H1 (cell line): ENCODE measurements around the gene ZNF488. TPM values are rescaled to one million over a fixed set of nuclear protein-coding genes. Genes with fewer than 3 reads are reported as not detected.

Experiments
- CTCF ChIA-PET: fragments of 300-600 bp; sonication (Branson Sonifier 250); formaldehyde crosslinking; loops from one replicate; lab custom pipeline; 2021; ENCODE audit not compliant: partially characterized antibody; lab: Charles Lee
- POLR2A ChIA-PET: fragments of 300-600 bp; sonication (Branson Sonifier 250); formaldehyde crosslinking; loops from one replicate; lab custom pipeline; 2021; ENCODE audit warnings: inconsistent platforms; ENCODE audit not compliant: partially characterized antibody; lab: Charles Lee
- DNase-seq, 2 experiments: peaks; one replicate each; pipeline versions ENCODE4 v3.0.0 to v3.0.0-alpha.2; 2010 to 2022; ENCODE audit warnings: low spot score in 2 of 2, low read depth in 1 of 2, mixed read lengths in 1 of 2
- FAIRE-seq: peaks from 2 replicates; lab custom pipeline; 2011; peaks lifted over from hg19 to GRCh38; lab: Jason Lieb, UNC
- H2AFZ ChIP-seq: 2 replicates; pipeline ENCODE4 v1.8.1; 2012; ENCODE audit warnings: low read length, inconsistent platforms
- H2AK5ac ChIP-seq: 2 replicates; pipeline ENCODE4 v1.6.1; 2013; ENCODE audit warnings: low read depth, low read length
- H2BK120ac ChIP-seq: replicated peaks from 2 replicates; pipeline ENCODE3; 2013; ENCODE audit warnings: low read depth, low read length, inconsistent platforms
- H2BK12ac ChIP-seq: 2 replicates; pipeline ENCODE4 v1.6.1; 2013; ENCODE audit warnings: low read depth, low read length
- H2BK15ac ChIP-seq: 2 replicates; pipeline ENCODE4 v1.6.1; 2013; ENCODE audit warnings: low read length
- H2BK20ac ChIP-seq: 2 replicates; pipeline ENCODE4 v1.6.1; 2013; ENCODE audit warnings: low read length
- H2BK5ac ChIP-seq: 2 replicates; pipeline ENCODE4 v1.6.1; 2013; ENCODE audit warnings: low read depth, low read length
- H3K14ac ChIP-seq: 2 replicates; pipeline ENCODE4 v1.6.1; 2013; ENCODE audit warnings: inconsistent platforms; ENCODE audit not compliant: insufficient read length
- H3K18ac ChIP-seq: 2 replicates; pipeline ENCODE4 v1.6.1; 2013; ENCODE audit warnings: low read length; ENCODE audit errors: extremely low read depth
- H3K23ac ChIP-seq: 2 replicates; pipeline ENCODE4 v1.6.1; 2013; ENCODE audit warnings: inconsistent platforms; ENCODE audit not compliant: insufficient read length
- H3K23me2 ChIP-seq: 2 replicates; pipeline ENCODE4 v1.6.1; 2013; ENCODE audit warnings: low read depth, low read length
- H3K27ac ChIP-seq: 2 replicates; pipeline ENCODE4 v1.6.1; 2011; ENCODE audit warnings: low read depth, low read length, inconsistent platforms
- H3K27me3 ChIP-seq, 4 experiments: replicated peaks in 1 of 4; 1 replicate in 1 of 4; 2 replicates in 3 of 4; pipeline versions ENCODE4 v1.6.1 to v1.8.1; 2011 to 2013; ENCODE audit warnings: low read length in 3 of 4, mild to moderate bottlenecking in 3 of 4, inconsistent platforms in 2 of 4, mixed read lengths in 2 of 4, moderate library complexity in 1 of 4; ENCODE audit not compliant: control insufficient read depth in 3 of 4, insufficient read depth in 3 of 4; ENCODE audit errors: extremely low read depth in 1 of 4
- H3K36me3 ChIP-seq, 4 experiments: 2 replicates each; pipeline versions ENCODE4 v1.6.1 to v1.8.1; 2011 to 2013; ENCODE audit warnings: mild to moderate bottlenecking in 4 of 4, low read length in 3 of 4, moderate library complexity in 2 of 4, control low read depth in 1 of 4, inconsistent platforms in 1 of 4; ENCODE audit not compliant: insufficient read depth in 4 of 4, control insufficient read depth in 2 of 4
- H3K4ac ChIP-seq: replicated peaks from 2 replicates; pipeline ENCODE3; 2013; ENCODE audit warnings: low read length, low read depth, mixed read lengths, inconsistent platforms; ENCODE audit not compliant: insufficient read length
- H3K4me1 ChIP-seq, 4 experiments: replicated peaks in 1 of 4; 1 replicate in 1 of 4; 2 replicates in 3 of 4; pipeline versions ENCODE4 v1.6.1 to v1.8.1; 2011 to 2013; ENCODE audit warnings: low read length in 3 of 4, inconsistent platforms in 2 of 4, mixed read lengths in 1 of 4; ENCODE audit not compliant: insufficient read depth in 4 of 4, control insufficient read depth in 3 of 4
- H3K4me2 ChIP-seq, 2 experiments: 2 replicates each; pipeline versions ENCODE4 v1.6.1 to v1.8.1; 2011 to 2013; ENCODE audit warnings: low read depth in 2 of 2, low read length in 2 of 2, control low read depth in 1 of 2, inconsistent platforms in 1 of 2, mild to moderate bottlenecking in 1 of 2; ENCODE audit not compliant: insufficient read depth in 1 of 2
- H3K4me3 ChIP-seq, 4 experiments: fragments of 200-600, 300-600 bp in 1 of 4; sonication (generic), shearing (Covaris generic), sonication (Bioruptor Twin) in 1 of 4; 2 replicates each; pipeline versions ENCODE4 v1.5.1 to v1.8.1; 2011 to 2016; ENCODE audit warnings: low read length in 4 of 4, low read depth in 3 of 4, control low read depth in 2 of 4, inconsistent platforms in 2 of 4, mild to moderate bottlenecking in 2 of 4, mixed read lengths in 1 of 4, moderate library complexity in 1 of 4; ENCODE audit not compliant: insufficient read depth in 2 of 4; ENCODE audit errors: extremely low read depth in 1 of 4
- H3K56ac ChIP-seq: replicated peaks from 2 replicates; pipeline ENCODE3; 2013; ENCODE audit warnings: low read depth, mild to moderate bottlenecking, mixed read lengths, low read length, inconsistent platforms; ENCODE audit not compliant: insufficient read length
- H3K79me1 ChIP-seq: 2 replicates; pipeline ENCODE4 v1.6.1; 2013; ENCODE audit warnings: low read depth, low read length, control low read depth
- H3K79me2 ChIP-seq, 2 experiments: 2 replicates each; pipeline versions ENCODE4 v1.6.1 to v1.8.1; 2012 to 2013; ENCODE audit warnings: low read length in 2 of 2, mild to moderate bottlenecking in 2 of 2, inconsistent platforms in 1 of 2; ENCODE audit not compliant: insufficient read depth in 2 of 2, control insufficient read depth in 1 of 2
- H3K9ac ChIP-seq, 4 experiments: replicated peaks in 1 of 4; 1 replicate in 1 of 4; 2 replicates in 3 of 4; pipeline versions ENCODE4 v1.6.1 to v1.8.1; 2011 to 2013; ENCODE audit warnings: low read depth in 3 of 4, low read length in 3 of 4, control low read depth in 2 of 4, mild to moderate bottlenecking in 2 of 4, moderate library complexity in 2 of 4, inconsistent platforms in 1 of 4; ENCODE audit errors: extremely low read depth in 1 of 4
- H3K9me3 ChIP-seq, 2 experiments: 2 replicates each; pipeline versions ENCODE4 v1.6.1 to v1.8.1; 2012 to 2013; ENCODE audit warnings: mild to moderate bottlenecking in 2 of 2, moderate library complexity in 2 of 2, control low read depth in 1 of 2, inconsistent platforms in 1 of 2, low read depth in 1 of 2, low read length in 1 of 2, mixed read lengths in 1 of 2; ENCODE audit not compliant: insufficient read depth in 2 of 2
- H4K20me1 ChIP-seq, 2 experiments: replicated peaks in 1 of 2; 2 replicates each; pipeline versions ENCODE3 to v1.8.1; 2011 to 2013; ENCODE audit warnings: inconsistent platforms in 2 of 2, low read length in 2 of 2, mild to moderate bottlenecking in 1 of 2; ENCODE audit not compliant: insufficient read depth in 2 of 2, control insufficient read depth in 1 of 2
- H4K5ac ChIP-seq: 2 replicates; pipeline ENCODE4 v1.6.1; 2013; ENCODE audit warnings: low read length, low read depth, mixed read lengths, inconsistent platforms; ENCODE audit not compliant: insufficient read length
- H4K8ac ChIP-seq: 2 replicates; pipeline ENCODE4 v1.8.0; 2013; ENCODE audit warnings: mild to moderate bottlenecking, moderate library complexity, low read length, inconsistent platforms; ENCODE audit not compliant: insufficient read depth; ENCODE audit errors: extremely low read depth
- H4K91ac ChIP-seq: replicated peaks from 2 replicates; pipeline ENCODE3; 2013; ENCODE audit warnings: low read length, mixed read lengths, inconsistent platforms; ENCODE audit not compliant: insufficient read length
- ASH2L ChIP-seq: fragments of 200-600, 300-600 bp; sonication (generic); IDR thresholded peaks from one replicate; pipeline ENCODE4 v1.7.1; 2017; ENCODE audit warnings: low read length
- CBX8 ChIP-seq: fragments of 300-800, 300-1000 bp; sonication (generic); IDR thresholded peaks from 2 replicates; pipeline ENCODE4 v1.7.1; 2016; ENCODE audit warnings: low read depth, low read length, borderline replicate concordance
- EP300 ChIP-seq, 2 experiments: IDR thresholded peaks; 1 replicate in 1 of 2; 2 replicates in 1 of 2; pipeline ENCODE4 v1.6.1; 2011 to 2012; ENCODE audit warnings: low read depth in 2 of 2, low read length in 2 of 2, mild to moderate bottlenecking in 2 of 2, borderline replicate concordance in 1 of 2, inconsistent platforms in 1 of 2, moderate library complexity in 1 of 2
- KDM1A ChIP-seq: fragments of 200-600, 300-600 bp; sonication (generic); IDR thresholded peaks from 2 replicates; pipeline ENCODE4 v1.7.1; 2016; ENCODE audit warnings: mild to moderate bottlenecking, low read length, borderline replicate concordance
- POLR2A ChIP-seq, 2 experiments: IDR thresholded peaks; 1 replicate in 1 of 2; 2 replicates in 1 of 2; pipeline ENCODE4 v1.6.1; 2011; ENCODE audit warnings: low read depth in 2 of 2, low read length in 2 of 2, mild to moderate bottlenecking in 2 of 2; ENCODE audit errors: control extremely low read depth in 1 of 2
- POLR2AphosphoS5 ChIP-seq: IDR thresholded peaks from 2 replicates; pipeline ENCODE4 v1.6.1; 2011; ENCODE audit warnings: low read depth, low read length
- POU5F1 ChIP-seq: IDR thresholded peaks from 2 replicates; pipeline ENCODE4 v1.6.1; 2011; ENCODE audit warnings: low read depth, mild to moderate bottlenecking, low read length, moderate library complexity
- RFX5 ChIP-seq: IDR thresholded peaks from 2 replicates; pipeline ENCODE4 v1.6.1; 2011; ENCODE audit warnings: low read depth, low read length, improper control_type of control experiment, borderline replicate concordance
- RXRA ChIP-seq: IDR thresholded peaks from 2 replicates; pipeline ENCODE4 v1.6.1; 2011; ENCODE audit warnings: low read depth, mild to moderate bottlenecking, low read length, moderate library complexity; ENCODE audit not compliant: insufficient read depth
- SP4 ChIP-seq: IDR thresholded peaks from 2 replicates; pipeline ENCODE4 v1.6.1; 2012; ENCODE audit warnings: low read length, inconsistent platforms
- SUZ12 ChIP-seq: fragments of 200-600 bp; sonication (generic); IDR thresholded peaks from 2 replicates; pipeline ENCODE4 v1.6.1; 2012; ENCODE audit warnings: mild to moderate bottlenecking, inconsistent platforms, low read length, moderate library complexity, mixed read lengths
- YY1 ChIP-seq: IDR thresholded peaks from 2 replicates; pipeline ENCODE4 v1.6.1; 2011; ENCODE audit warnings: low read depth, mild to moderate bottlenecking, low read length
- WGBS, 2 experiments: shearing (Covaris generic) in 1 of 2; methylation state at CpG; one replicate each; pipeline versions ENCODE4 v1.1.6 to v1.1.7; 2013 to 2015; ENCODE audit warnings: low lambda C conversion rate in 2 of 2, mixed read lengths in 2 of 2, inconsistent platforms in 1 of 2, low coverage in 1 of 2, missing lambda C conversion rate in 1 of 2; ENCODE audit not compliant: insufficient replicate concordance in 2 of 2, insufficient coverage in 1 of 2, insufficient read length in 1 of 2; ENCODE audit errors: extremely low coverage in 1 of 2, missing lambda C conversion rate in 1 of 2; 5-methylcytosine and 5-hydroxymethylcytosine counted together
- polyA plus RNA-seq, 7 experiments: library from polyadenylated mRNA; depleted of rRNA in 3 of 7; stranded (reverse) in 5 of 7; unstranded in 2 of 7; fragments of >200 nt in 5 of 7; fragments of 200-250 nt in 2 of 7; gene quantifications; 1 replicate in 5 of 7; 2 replicates in 1 of 7; 4 replicates in 1 of 7; pipeline versions ENCODE4 v1.2.1 to v1.2.3, GENCODE V29; 2011 to 2013; ENCODE audit warnings: missing spikeins in 2 of 7, mixed read lengths in 2 of 7
- total RNA-seq: library from RNA; stranded (reverse); fragmentation: NEBNext Ultra II Directional; extraction: Animal tissue kit (Norgen Biotek cat#: 25700); gene quantifications from 2 replicates; pipeline ENCODE4 v1.2.1, GENCODE V29; 2021
- TF ChIP-seq, protein P1 (sequence below): IDR thresholded peaks from 2 replicates; pipeline ENCODE4 v1.6.1; 2012; ENCODE audit warnings: inconsistent platforms
- TF ChIP-seq, protein P2 (sequence below): IDR thresholded peaks from 2 replicates; pipeline ENCODE4 v1.6.1; 2011; ENCODE audit warnings: low read depth, mild to moderate bottlenecking, low read length; ENCODE audit not compliant: insufficient read depth

Gene ZNF488
- total and polyA plus RNA-seq, 2 of the 8 experiments (the other 6 are each of a cell fraction or from before 2014, with no cell fraction given): 7.9 to 11.4 TPM

DNA sequence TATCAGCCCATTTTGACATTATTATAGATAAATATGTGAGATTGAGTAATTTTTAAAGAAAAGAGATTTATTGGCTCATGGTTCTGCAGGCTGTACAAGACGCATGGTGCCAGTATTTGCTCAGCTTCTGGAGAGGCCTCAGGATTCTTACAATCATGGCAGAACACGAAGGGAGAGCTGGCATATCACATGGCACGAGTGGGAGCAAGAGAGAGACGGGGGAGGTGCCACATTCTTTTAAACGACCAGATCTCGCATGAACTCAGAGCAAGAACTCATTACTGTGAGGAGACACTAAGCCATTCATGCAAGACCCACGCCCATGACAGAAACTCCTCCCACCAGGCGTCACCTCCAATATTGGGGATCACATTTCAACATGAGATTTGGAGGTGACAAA lies 40.1 kb upstream of the ZNF488 start:
- Histone ChIP-seq H3K4me2 (no peak overlapping the region), H3K56ac (no peak overlapping the region), H3K4me3 (no peak overlapping the region), H3K79me1 (no peaks in the 10 kb centered on the region), H4K8ac (no peak overlapping the region), H3K23me2 (no peaks in the 10 kb centered on the region), H2BK12ac (no peak overlapping the region), H3K4me1 (peaks cover 0 to 10% (median 7%) of the 10 kb centered on the region in 4 experiments; a peak in 6 of 7 replicates), H4K91ac (no peak overlapping the region), H3K27ac (no peak overlapping the region), H2BK5ac (no peak overlapping the region), H3K14ac (no peak overlapping the region), H3K4ac (no peak overlapping the region), H2BK15ac (no peak overlapping the region), H3K9me3 (no peaks in the 10 kb centered on the region), H2AK5ac (no peak overlapping the region), H4K5ac (no peak overlapping the region), H3K9ac (no peak overlapping the region), H2BK20ac (no peak overlapping the region), H2AFZ (no peak overlapping the region; the same call in 1 of the 2 replicates), H3K23ac (no peak overlapping the region), H2BK120ac (no peak overlapping the region), H3K79me2 (no peaks in the 10 kb centered on the region), H3K18ac (no peak overlapping the region), H3K36me3 (no peaks in the 10 kb centered on the region), H3K27me3 (no peaks in the 10 kb centered on the region; a peak in 1 of 7 replicates), H4K20me1 (no peaks in the 10 kb centered on the region)
- CTCF ChIA-PET: interaction anchor here (2.3 kb wide), 1 partner anchor 14 kb away, joined by 8 read pairs; no protein-coding TSS in a partner anchor
- no peak for FAIRE-seq
- no peak for DNase-seq
- 86% methylated on average over 8 of the region's 8 CpGs; no CpG with 5 or more reads in 1 of the 2 experiments for WGBS, 2 experiments
- POLR2A ChIA-PET: no interaction called here
- TF ChIP-seq YY1 (no peak), POU5F1 (no peak), EP300 (IDR thresholded peaks at IDR 0.05; ENCODE audit: borderline replicate concordance in 1 of 2, low read depth in 2 of 2, low read length in 2 of 2) (no peak), ASH2L (no peak), SP4 (no peak), SUZ12 (no peak), RFX5 (no peak), POLR2AphosphoS5 (no peak), POLR2A (IDR thresholded peaks at IDR 0.05; ENCODE audit: control extremely low read depth in 1 of 2, low read depth in 2 of 2, low read length in 2 of 2) (no peak), CBX8 (no peak), RXRA (no peak), KDM1A (no peak)
- TF ChIP-seq, protein P1, sequence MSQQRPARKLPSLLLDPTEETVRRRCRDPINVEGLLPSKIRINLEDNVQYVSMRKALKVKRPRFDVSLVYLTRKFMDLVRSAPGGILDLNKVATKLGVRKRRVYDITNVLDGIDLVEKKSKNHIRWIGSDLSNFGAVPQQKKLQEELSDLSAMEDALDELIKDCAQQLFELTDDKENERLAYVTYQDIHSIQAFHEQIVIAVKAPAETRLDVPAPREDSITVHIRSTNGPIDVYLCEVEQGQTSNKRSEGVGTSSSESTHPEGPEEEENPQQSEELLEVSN: no peak
- TF ChIP-seq, protein P2, sequence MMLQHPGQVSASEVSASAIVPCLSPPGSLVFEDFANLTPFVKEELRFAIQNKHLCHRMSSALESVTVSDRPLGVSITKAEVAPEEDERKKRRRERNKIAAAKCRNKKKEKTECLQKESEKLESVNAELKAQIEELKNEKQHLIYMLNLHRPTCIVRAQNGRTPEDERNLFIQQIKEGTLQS: no peak
